ENCODE measurements around the gene SULT6B1.

DNA sequence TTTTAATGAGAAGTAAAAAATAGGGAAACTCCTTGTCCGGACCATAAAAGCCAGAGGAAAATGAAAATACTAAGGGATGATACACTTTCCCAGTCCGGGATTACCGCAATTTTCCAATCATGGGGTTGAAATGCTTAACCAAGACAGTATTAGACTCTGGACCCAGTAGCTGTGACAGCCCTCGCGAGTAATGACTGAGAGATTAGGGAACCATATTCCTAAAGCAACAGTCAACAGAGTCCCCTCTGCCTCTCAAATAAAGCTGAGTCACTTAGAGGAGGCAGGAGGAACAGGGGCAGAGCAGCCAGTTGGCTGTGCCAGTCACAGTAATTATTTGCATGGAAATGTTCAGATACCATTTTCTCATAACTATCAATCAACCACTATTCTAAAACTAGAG, 69.3 kb downstream of the SULT6B1 start:
- TF ChIP-seq GATA2 (IDR thresholded peaks at IDR 0.05; ENCODE audit: low read depth, low read length) (no peak), GATA3 (IDR thresholded peaks at IDR 0.05; ENCODE audit: low read depth, low read length) (no peak)

All from SH-SY5Y (cell line).